HCT116 (cell line): ENCODE data around the gene CIDEA. TPM values are rescaled to one million over a fixed set of nuclear protein-coding genes. Genes with fewer than 3 reads are reported as not detected.

ENCODE experiments used
- ATAC-seq: fragments of 200-7000 bp; cut with Tn5 transposase; 2 replicates; pipeline ENCODE4 v1.9.1; 2020; ENCODE audit warnings: mild to moderate bottlenecking, moderate library complexity
- BruUV-seq: library from RNA; stranded (reverse); fragments of 400-500 nt; replicated peaks from 2 replicates; lab custom pipeline; 2021; lab: Mats Ljungman, UMichigan
- CTCF ChIA-PET: fragments of 300-600 bp; sonication (Branson Sonifier 250); formaldehyde crosslinking; loops from one replicate; lab custom pipeline; 2021; ENCODE audit warnings: antibody characterized with exemption; lab: Charles Lee
- POLR2A ChIA-PET: fragments of 300-600, 350-600 bp; sonication (Branson Sonifier 250); formaldehyde crosslinking; loops from one replicate; lab custom pipeline; 2021; ENCODE audit warnings: antibody characterized with exemption; lab: Charles Lee
- RAD21 ChIA-PET, 2 experiments: fragments of 300-600 bp; sonication (Branson Sonifier 250); formaldehyde crosslinking; loops; one replicate each; lab custom pipeline; 2023; ENCODE audit warnings: low total read pairs in 2 of 2; ENCODE audit not compliant: uncharacterized antibody in 2 of 2, unreplicated experiment in 2 of 2, low non-redundant PET in 1 of 2; lab: Charles Lee
- DNase-seq: peaks from one replicate; pipeline ENCODE4 v3.0.0-alpha.2; 2010; ENCODE audit warnings: low read depth, low spot score
- H2AFZ ChIP-seq: fragments of 200-600 bp; shearing (Covaris generic), sonication (generic); 2 replicates; pipeline ENCODE4 v1.6.1; 2017; ENCODE audit warnings: low read depth, mixed run types, mixed read lengths, antibody characterized with exemption, low read length; ENCODE audit not compliant: poor library complexity, severe bottlenecking
- H3K27ac ChIP-seq: 2 replicates; pipeline ENCODE4 v1.5.1; 2012; ENCODE audit warnings: low read depth, low read length
- H3K27me3 ChIP-seq: fragments of 200-600 bp; sonication (generic); 2 replicates; pipeline ENCODE4 v1.6.1; 2016; ENCODE audit warnings: mixed run types, low read length, mixed read lengths; ENCODE audit not compliant: insufficient read depth
- H3K36me3 ChIP-seq, 2 experiments: fragments of 200-500 bp in 1 of 2; fragments of 200-600 bp in 1 of 2; sonication (Bioruptor generic) in 1 of 2; sonication (generic) in 1 of 2; 2 replicates each; pipeline versions ENCODE4 v1.5.1 to v1.6.1; 2014 to 2016; ENCODE audit warnings: low read length in 2 of 2, inconsistent platforms in 1 of 2, mixed read lengths in 1 of 2, mixed run types in 1 of 2; ENCODE audit not compliant: insufficient read depth in 2 of 2, control insufficient read depth in 1 of 2
- H3K4me1 ChIP-seq, 2 experiments: fragments of 200-600 bp in 1 of 2; sonication (generic) in 1 of 2; 2 replicates each; pipeline versions ENCODE4 v1.5.1 to v1.6.1; 2012 to 2017; ENCODE audit warnings: low read length in 2 of 2, inconsistent platforms in 1 of 2, mild to moderate bottlenecking in 1 of 2, mixed read lengths in 1 of 2, mixed run types in 1 of 2, moderate library complexity in 1 of 2; ENCODE audit not compliant: insufficient read depth in 2 of 2, control insufficient read depth in 1 of 2
- H3K4me2 ChIP-seq: fragments of 200-600 bp; sonication (generic); 2 replicates; pipeline ENCODE4 v1.6.1; 2017; ENCODE audit warnings: mixed run types, low read length, mixed read lengths
- H3K4me3 ChIP-seq, 2 experiments: fragments of 200-600 bp in 1 of 2; sonication (generic) in 1 of 2; replicated peaks in 1 of 2; 2 replicates each; pipeline ENCODE4 v1.5.1; 2011 to 2016; ENCODE audit warnings: low read length in 2 of 2, control low read depth in 1 of 2, low read depth in 1 of 2, mild to moderate bottlenecking in 1 of 2, mixed read lengths in 1 of 2, mixed run types in 1 of 2
- H3K79me2 ChIP-seq: fragments of 200-600 bp; sonication (generic); 2 replicates; pipeline ENCODE4 v1.6.1; 2017; ENCODE audit warnings: mild to moderate bottlenecking, mixed run types, low read length, moderate library complexity, mixed read lengths; ENCODE audit not compliant: insufficient read depth
- H3K9ac ChIP-seq: fragments of 200-600 bp; sonication (generic); 2 replicates; pipeline ENCODE4 v1.6.1; 2016; ENCODE audit warnings: low read length, mixed read lengths
- H3K9me2 ChIP-seq: fragments of 200-600 bp; sonication (generic), shearing (Covaris generic); 2 replicates; pipeline ENCODE4 v1.6.1; 2017; ENCODE audit warnings: mixed run types, mild to moderate bottlenecking, moderate library complexity; ENCODE audit not compliant: insufficient read depth
- H3K9me3 ChIP-seq, 2 experiments: fragments of 200-500 bp in 1 of 2; fragments of 200-600 bp in 1 of 2; sonication (Bioruptor generic) in 1 of 2; sonication (generic) in 1 of 2; 2 replicates each; pipeline ENCODE4 v1.6.1; 2014 to 2017; ENCODE audit warnings: low read length in 2 of 2, mixed read lengths in 2 of 2, inconsistent platforms in 1 of 2, low read depth in 1 of 2, mild to moderate bottlenecking in 1 of 2, mixed run types in 1 of 2, moderate library complexity in 1 of 2; ENCODE audit not compliant: control insufficient read depth in 1 of 2, insufficient read depth in 1 of 2
- H4K20me1 ChIP-seq: fragments of 200-600 bp; sonication (generic), shearing (Covaris generic); 2 replicates; pipeline ENCODE4 v1.6.1; 2017; ENCODE audit warnings: mixed run types, mild to moderate bottlenecking, moderate library complexity; ENCODE audit not compliant: insufficient read depth
- CEBPB ChIP-seq: IDR thresholded peaks from 2 replicates; pipeline ENCODE4 v1.6.1; 2012; ENCODE audit warnings: low read depth
- EGR1 ChIP-seq: IDR thresholded peaks from 2 replicates; pipeline ENCODE4 v1.6.1; 2012; ENCODE audit warnings: low read depth
- ELF1 ChIP-seq: IDR thresholded peaks from 2 replicates; pipeline ENCODE4 v1.6.1; 2012; ENCODE audit warnings: low read depth, borderline replicate concordance
- FOSL1 ChIP-seq: IDR thresholded peaks from 2 replicates; pipeline ENCODE4 v1.6.1; 2012; ENCODE audit warnings: low read depth
- JUND ChIP-seq: IDR thresholded peaks from 2 replicates; pipeline ENCODE4 v1.6.1; 2012
- POLR2A ChIP-seq: IDR thresholded peaks from 2 replicates; pipeline ENCODE4 v1.7.0; 2011; ENCODE audit warnings: borderline replicate concordance; ENCODE audit not compliant: insufficient read depth, insufficient read length; ENCODE audit errors: extremely low read depth
- RAD21 ChIP-seq: IDR thresholded peaks from 2 replicates; pipeline ENCODE4 v1.6.1; 2012; ENCODE audit warnings: low read depth, mild to moderate bottlenecking
- SIN3A ChIP-seq: IDR thresholded peaks from 2 replicates; pipeline ENCODE4 v1.6.1; 2012; ENCODE audit warnings: low read depth
- TCF7L2 ChIP-seq: IDR thresholded peaks from 2 replicates; pipeline ENCODE4 v1.7.0; 2011; ENCODE audit warnings: borderline replicate concordance, inconsistent platforms; ENCODE audit not compliant: insufficient read depth, insufficient read length; ENCODE audit errors: extremely low read depth
- ZFX ChIP-seq: fragments of 450-650 bp; IDR thresholded peaks from 2 replicates; pipeline ENCODE4 v1.6.1; 2017
- ZNF274 ChIP-seq: fragments of 200-500 bp; sonication (Bioruptor generic); IDR thresholded peaks from 2 replicates; pipeline ENCODE4 v1.6.1; 2014; ENCODE audit warnings: mild to moderate bottlenecking, low read depth, low read length, inconsistent platforms
- intact Hi-C: fragments of 100-400 bp; cut with micrococcal nuclease; formaldehyde crosslinking; loops from 2 replicates; pipeline ENCODE4 v1.10.0; 2022
- total RNA-seq: library from RNA; stranded (reverse); gene quantifications from one replicate; pipeline ENCODE4 v1.2.1, GENCODE V29; 2021; ENCODE audit not compliant: unreplicated experiment
- TF ChIP-seq, protein P1 (sequence below): IDR thresholded peaks from 2 replicates; pipeline ENCODE4 v1.6.1; 2012; ENCODE audit warnings: low read depth
- TF ChIP-seq, protein P2 (sequence below), 3 experiments: fragments of 200-600 bp in 1 of 3; sonication (generic) in 1 of 3; IDR thresholded peaks in 2 of 3; conservative IDR thresholded peaks in 1 of 3; 2 replicates each; pipeline ENCODE4 v1.5.1; 2012 to 2017; ENCODE audit warnings: low read depth in 2 of 3, low read length in 2 of 3, antibody characterized with exemption in 1 of 3, borderline replicate concordance in 1 of 3, control low read depth in 1 of 3, mild to moderate bottlenecking in 1 of 3, mixed read lengths in 1 of 3, mixed run types in 1 of 3, moderate library complexity in 1 of 3; ENCODE audit not compliant: insufficient read depth in 1 of 3
- TF ChIP-seq, protein P3 (sequence below): IDR thresholded peaks from 2 replicates; pipeline ENCODE4 v1.6.1; 2012
- TF ChIP-seq, protein P4 (sequence below): IDR thresholded peaks from 2 replicates; pipeline ENCODE4 v1.6.1; 2011; ENCODE audit warnings: mild to moderate bottlenecking, low read length, moderate library complexity; ENCODE audit not compliant: insufficient replicate concordance; ENCODE audit errors: extremely low read depth
- TF ChIP-seq, protein P5 (sequence below): IDR thresholded peaks from 2 replicates; pipeline ENCODE4 v1.6.1; 2012

The CIDEA gene
- total RNA-seq, 1 experiment from 2014 or later, result not detected

DNA sequence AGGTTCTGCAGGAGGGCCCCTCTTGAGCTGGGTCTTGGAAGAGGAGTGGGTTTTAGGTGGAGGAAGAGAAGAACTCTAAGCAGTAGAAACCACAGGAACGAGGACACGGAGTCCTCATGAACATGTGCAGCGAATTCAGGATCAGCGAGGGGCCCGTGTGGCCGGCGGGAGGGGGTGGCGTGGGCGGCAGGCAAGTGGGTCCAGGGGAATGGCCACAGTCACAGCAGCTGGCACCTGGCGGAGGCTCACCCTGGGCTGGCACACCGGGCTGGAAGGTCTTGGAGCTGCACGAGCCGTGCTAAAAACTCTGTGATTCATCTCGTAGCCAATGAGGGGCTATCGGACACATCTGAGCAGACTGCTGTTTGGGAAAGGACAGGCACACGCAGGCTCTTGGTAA, 18.0 kb upstream of the CIDEA start:
- no peaks in the 10 kb centered on the region for H3K9me2 ChIP-seq
- intact Hi-C loops, result loop anchor here (2.0 to 5.0 kb wide), 2 partner anchors 143 to 579 kb away; partner anchors contain the start of gene ANKRD62
- no peaks in the 10 kb centered on the region for H3K79me2 ChIP-seq
- H3K9ac ChIP-seq, result no peak overlapping the region
- no peak overlapping the region for H3K27ac ChIP-seq
- DNase-seq (no peak), ATAC-seq (no peak)
- POLR2A ChIA-PET, result no interaction called here
- no peak overlapping the region for H3K4me2 ChIP-seq
- no peak overlapping the region for H3K4me3 ChIP-seq
- no peaks in the 10 kb centered on the region for H3K27me3 ChIP-seq
- no peaks in the 10 kb centered on the region for H3K36me3 ChIP-seq
- H3K4me1 ChIP-seq, result peaks cover 0 to 9% of the 10 kb centered on the region in 2 experiments; a peak in 1 of 4 replicates
- H3K9me3 ChIP-seq, result no peaks in the 10 kb centered on the region
- H4K20me1 ChIP-seq, result no peaks in the 10 kb centered on the region
- RAD21 ChIA-PET, result no interaction called here
- H2AFZ ChIP-seq, result no peak overlapping the region
- no TSS peak for BruUV-seq
- CTCF ChIA-PET, result interaction anchor here (0.7 to 2.3 kb wide), 8 partner anchors 10 to 581 kb away, joined by 3 to 13 read pairs (median 6); no protein-coding TSS in a partner anchor
- TF ChIP-seq POLR2A, result no peak
- TF ChIP-seq ZFX, result no peak
- TF ChIP-seq, protein P1, sequence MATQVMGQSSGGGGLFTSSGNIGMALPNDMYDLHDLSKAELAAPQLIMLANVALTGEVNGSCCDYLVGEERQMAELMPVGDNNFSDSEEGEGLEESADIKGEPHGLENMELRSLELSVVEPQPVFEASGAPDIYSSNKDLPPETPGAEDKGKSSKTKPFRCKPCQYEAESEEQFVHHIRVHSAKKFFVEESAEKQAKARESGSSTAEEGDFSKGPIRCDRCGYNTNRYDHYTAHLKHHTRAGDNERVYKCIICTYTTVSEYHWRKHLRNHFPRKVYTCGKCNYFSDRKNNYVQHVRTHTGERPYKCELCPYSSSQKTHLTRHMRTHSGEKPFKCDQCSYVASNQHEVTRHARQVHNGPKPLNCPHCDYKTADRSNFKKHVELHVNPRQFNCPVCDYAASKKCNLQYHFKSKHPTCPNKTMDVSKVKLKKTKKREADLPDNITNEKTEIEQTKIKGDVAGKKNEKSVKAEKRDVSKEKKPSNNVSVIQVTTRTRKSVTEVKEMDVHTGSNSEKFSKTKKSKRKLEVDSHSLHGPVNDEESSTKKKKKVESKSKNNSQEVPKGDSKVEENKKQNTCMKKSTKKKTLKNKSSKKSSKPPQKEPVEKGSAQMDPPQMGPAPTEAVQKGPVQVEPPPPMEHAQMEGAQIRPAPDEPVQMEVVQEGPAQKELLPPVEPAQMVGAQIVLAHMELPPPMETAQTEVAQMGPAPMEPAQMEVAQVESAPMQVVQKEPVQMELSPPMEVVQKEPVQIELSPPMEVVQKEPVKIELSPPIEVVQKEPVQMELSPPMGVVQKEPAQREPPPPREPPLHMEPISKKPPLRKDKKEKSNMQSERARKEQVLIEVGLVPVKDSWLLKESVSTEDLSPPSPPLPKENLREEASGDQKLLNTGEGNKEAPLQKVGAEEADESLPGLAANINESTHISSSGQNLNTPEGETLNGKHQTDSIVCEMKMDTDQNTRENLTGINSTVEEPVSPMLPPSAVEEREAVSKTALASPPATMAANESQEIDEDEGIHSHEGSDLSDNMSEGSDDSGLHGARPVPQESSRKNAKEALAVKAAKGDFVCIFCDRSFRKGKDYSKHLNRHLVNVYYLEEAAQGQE, result no peak
- TF ChIP-seq, protein P2, sequence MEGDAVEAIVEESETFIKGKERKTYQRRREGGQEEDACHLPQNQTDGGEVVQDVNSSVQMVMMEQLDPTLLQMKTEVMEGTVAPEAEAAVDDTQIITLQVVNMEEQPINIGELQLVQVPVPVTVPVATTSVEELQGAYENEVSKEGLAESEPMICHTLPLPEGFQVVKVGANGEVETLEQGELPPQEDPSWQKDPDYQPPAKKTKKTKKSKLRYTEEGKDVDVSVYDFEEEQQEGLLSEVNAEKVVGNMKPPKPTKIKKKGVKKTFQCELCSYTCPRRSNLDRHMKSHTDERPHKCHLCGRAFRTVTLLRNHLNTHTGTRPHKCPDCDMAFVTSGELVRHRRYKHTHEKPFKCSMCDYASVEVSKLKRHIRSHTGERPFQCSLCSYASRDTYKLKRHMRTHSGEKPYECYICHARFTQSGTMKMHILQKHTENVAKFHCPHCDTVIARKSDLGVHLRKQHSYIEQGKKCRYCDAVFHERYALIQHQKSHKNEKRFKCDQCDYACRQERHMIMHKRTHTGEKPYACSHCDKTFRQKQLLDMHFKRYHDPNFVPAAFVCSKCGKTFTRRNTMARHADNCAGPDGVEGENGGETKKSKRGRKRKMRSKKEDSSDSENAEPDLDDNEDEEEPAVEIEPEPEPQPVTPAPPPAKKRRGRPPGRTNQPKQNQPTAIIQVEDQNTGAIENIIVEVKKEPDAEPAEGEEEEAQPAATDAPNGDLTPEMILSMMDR (IDR thresholded peaks at IDR 0.05 in 2 of 3, conservative IDR thresholded peaks at IDR 0.05 in 1 of 3; ENCODE audit: borderline replicate concordance in 1 of 3, insufficient read depth in 1 of 3, low read depth in 2 of 3, low read length in 2 of 3), result no peak
- no peak for TF ChIP-seq ELF1
- TF ChIP-seq, protein P3, sequence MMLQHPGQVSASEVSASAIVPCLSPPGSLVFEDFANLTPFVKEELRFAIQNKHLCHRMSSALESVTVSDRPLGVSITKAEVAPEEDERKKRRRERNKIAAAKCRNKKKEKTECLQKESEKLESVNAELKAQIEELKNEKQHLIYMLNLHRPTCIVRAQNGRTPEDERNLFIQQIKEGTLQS, result no peak
- TF ChIP-seq, protein P4, sequence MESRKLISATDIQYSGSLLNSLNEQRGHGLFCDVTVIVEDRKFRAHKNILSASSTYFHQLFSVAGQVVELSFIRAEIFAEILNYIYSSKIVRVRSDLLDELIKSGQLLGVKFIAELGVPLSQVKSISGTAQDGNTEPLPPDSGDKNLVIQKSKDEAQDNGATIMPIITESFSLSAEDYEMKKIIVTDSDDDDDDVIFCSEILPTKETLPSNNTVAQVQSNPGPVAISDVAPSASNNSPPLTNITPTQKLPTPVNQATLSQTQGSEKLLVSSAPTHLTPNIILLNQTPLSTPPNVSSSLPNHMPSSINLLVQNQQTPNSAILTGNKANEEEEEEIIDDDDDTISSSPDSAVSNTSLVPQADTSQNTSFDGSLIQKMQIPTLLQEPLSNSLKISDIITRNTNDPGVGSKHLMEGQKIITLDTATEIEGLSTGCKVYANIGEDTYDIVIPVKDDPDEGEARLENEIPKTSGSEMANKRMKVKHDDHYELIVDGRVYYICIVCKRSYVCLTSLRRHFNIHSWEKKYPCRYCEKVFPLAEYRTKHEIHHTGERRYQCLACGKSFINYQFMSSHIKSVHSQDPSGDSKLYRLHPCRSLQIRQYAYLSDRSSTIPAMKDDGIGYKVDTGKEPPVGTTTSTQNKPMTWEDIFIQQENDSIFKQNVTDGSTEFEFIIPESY, result no peak
- no peak for TF ChIP-seq FOSL1
- TF ChIP-seq SIN3A, result no peak
- no peak for TF ChIP-seq ZNF274
- TF ChIP-seq RAD21, result no peak
- TF ChIP-seq EGR1, result no peak
- no peak for TF ChIP-seq TCF7L2
- TF ChIP-seq CEBPB, result no peak
- no peak for TF ChIP-seq JUND
- TF ChIP-seq, protein P5, sequence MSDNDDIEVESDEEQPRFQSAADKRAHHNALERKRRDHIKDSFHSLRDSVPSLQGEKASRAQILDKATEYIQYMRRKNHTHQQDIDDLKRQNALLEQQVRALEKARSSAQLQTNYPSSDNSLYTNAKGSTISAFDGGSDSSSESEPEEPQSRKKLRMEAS, result no peak
